Natural killer cell (primary cell): ENCODE data around the gene OLFM1. TPM values are rescaled to one million over a fixed set of nuclear protein-coding genes. Genes with fewer than 3 reads are reported as not detected.

Source experiments
- ATAC-seq, 3 donors: fragments of 150-1000 bp in 2 of 3; fragments of 200-7000 bp in 1 of 3; cut with Tn5 transposase; 1 replicate in 1 of 3; 2 replicates in 2 of 3; pipeline ENCODE4 v1.10.0; 2021; ENCODE audit warnings: mild to moderate bottlenecking in 2 of 3, moderate library complexity in 2 of 3
- DNase-seq, 2 donors: peaks; one replicate each; pipeline versions ENCODE4 v3.0.0 to v3.0.0-alpha.2; 2013 to 2021; ENCODE audit warnings: mixed read lengths in 1 of 2
- H3K27ac ChIP-seq: one replicate; pipeline ENCODE4 v1.5.1; 2013; ENCODE audit warnings: mild to moderate bottlenecking, low read length
- H3K27me3 ChIP-seq: one replicate; pipeline ENCODE4 v1.6.1; 2013; ENCODE audit warnings: low read length; ENCODE audit not compliant: control insufficient read depth, insufficient read depth
- H3K36me3 ChIP-seq: one replicate; pipeline ENCODE4 v1.6.1; 2013; ENCODE audit warnings: low read length; ENCODE audit not compliant: control insufficient read depth, insufficient read depth
- H3K4me1 ChIP-seq: one replicate; pipeline ENCODE4 v1.6.1; 2013; ENCODE audit warnings: low read length; ENCODE audit not compliant: control insufficient read depth, insufficient read depth
- H3K4me3 ChIP-seq: one replicate; pipeline ENCODE4 v1.5.1; 2013; ENCODE audit warnings: low read length
- H3K9me3 ChIP-seq: one replicate; pipeline ENCODE4 v1.6.1; 2013; ENCODE audit warnings: low read length; ENCODE audit not compliant: control insufficient read depth, insufficient read depth
- H3K27ac Mint-ChIP-seq, 2 donors: one replicate each; pipeline ENCODE4 v1.8.0; 2022; ENCODE audit warnings: mild to moderate bottlenecking in 2 of 2, mixed read lengths in 2 of 2, moderate library complexity in 1 of 2
- H3K27me3 Mint-ChIP-seq, 2 donors: one replicate each; pipeline ENCODE4 v1.8.0; 2022; ENCODE audit warnings: low read depth in 2 of 2, mixed read lengths in 2 of 2
- H3K36me3 Mint-ChIP-seq: one replicate; pipeline ENCODE4 v1.8.0; 2022; ENCODE audit warnings: mixed read lengths
- H3K4me1 Mint-ChIP-seq, 2 donors: one replicate each; pipeline ENCODE4 v1.8.0; 2022; ENCODE audit warnings: mixed read lengths in 2 of 2
- H3K4me3 Mint-ChIP-seq: one replicate; pipeline ENCODE4 v1.8.0; 2022; ENCODE audit warnings: mild to moderate bottlenecking, moderate library complexity, mixed read lengths
- H3K9me3 Mint-ChIP-seq, 2 donors: one replicate each; pipeline ENCODE4 v1.8.0; 2022; ENCODE audit warnings: mixed read lengths in 2 of 2
- CTCF ChIP-seq: fragments of 200-600 bp; IDR thresholded peaks from one replicate; pipeline ENCODE4 v1.8.0; 2022; ENCODE audit warnings: antibody characterized with exemption
- WGBS: methylation state at CpG from one replicate; pipeline ENCODE4 v1.1.7; 2013; ENCODE audit warnings: missing lambda C conversion rate; ENCODE audit not compliant: insufficient coverage; 5-methylcytosine and 5-hydroxymethylcytosine counted together
- intact Hi-C: fragments of 100-400 bp; cut with micrococcal nuclease; formaldehyde crosslinking; loops from one replicate; pipeline ENCODE4 v1.14.2; 2022
- total RNA-seq, 4 donors: library from RNA; stranded (reverse); fragments of 120-200 nt in 1 of 4; gene quantifications; one replicate each; pipeline versions ENCODE4 v1.2.3 to v1.2.4, GENCODE V29; 2013 to 2022

The OLFM1 gene
- total RNA-seq, 3 donors from 2014 or later (not counting 1 experiment from before 2014, with no cell fraction given) = 0.18 TPM; not detected in 2

DNA sequence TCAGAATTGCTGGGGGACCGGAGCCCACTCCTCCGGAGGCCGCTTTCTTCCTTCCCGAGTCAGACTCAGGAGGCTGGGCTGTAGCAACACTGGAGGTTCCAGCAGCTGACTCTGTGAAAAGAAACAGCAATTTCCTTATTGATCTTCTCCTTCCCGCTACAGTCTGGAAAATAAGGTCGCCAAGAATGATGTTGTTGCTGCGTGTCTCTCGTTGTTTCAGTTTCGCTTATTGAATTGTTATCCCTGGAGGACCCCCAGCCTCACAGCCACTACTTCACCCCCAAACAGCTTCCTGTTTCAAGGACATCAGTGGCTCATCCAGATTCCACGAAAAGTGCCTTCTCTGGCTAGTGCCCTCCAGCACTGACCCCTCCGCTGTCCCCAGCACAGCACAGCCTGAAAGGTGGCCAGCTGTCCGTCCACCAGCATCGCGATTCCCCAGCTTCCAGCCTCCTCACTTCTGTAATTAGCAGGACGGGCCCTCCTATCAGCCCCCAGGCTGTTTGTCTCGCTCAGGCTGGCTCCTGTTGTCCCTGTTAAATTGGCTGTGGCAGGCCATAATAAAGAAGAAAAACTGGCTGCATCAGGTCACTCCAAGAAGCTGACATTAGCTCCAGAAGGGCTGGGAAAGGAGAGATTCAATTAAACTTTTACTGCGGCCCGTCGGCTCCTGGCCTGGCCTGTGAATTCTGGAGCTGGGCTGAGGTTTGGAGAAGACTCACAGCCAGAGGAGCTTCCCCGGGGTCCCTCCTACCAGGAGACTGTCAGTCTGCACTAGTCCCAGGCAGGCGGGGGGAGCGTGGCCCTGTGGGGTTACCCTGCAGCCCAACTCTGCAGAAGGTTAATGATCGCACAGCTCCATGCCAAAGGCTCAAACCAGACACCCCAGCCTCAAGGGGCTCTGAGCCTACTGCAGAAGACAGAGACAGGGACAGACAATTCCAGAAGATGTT lies 40.5 kb downstream of the OLFM1 start:
- intact Hi-C loops = no loop called here
- H3K4me3 ChIP-seq = no peak overlapping the region
- H3K9me3 ChIP-seq = no peaks in the 10 kb centered on the region
- Mint-ChIP-seq H3K4me1 (no peaks in the 10 kb centered on the region), H3K27me3 (peaks cover 0 to 5% of the 10 kb centered on the region in 2 donors), H3K4me3 (no peak overlapping the region), H3K36me3 (no peaks in the 10 kb centered on the region), H3K27ac (no peak overlapping the region), H3K9me3 (no peaks in the 10 kb centered on the region)
- WGBS = 62% methylated on average over 23 of the region's 23 CpGs
- DNase-seq = no peak
- no peak for ATAC-seq
- no peaks in the 10 kb centered on the region for H3K36me3 ChIP-seq
- no peaks in the 10 kb centered on the region for H3K27me3 ChIP-seq
- H3K27ac ChIP-seq = no peak overlapping the region
- no peak for TF ChIP-seq CTCF
- no peaks in the 10 kb centered on the region for H3K4me1 ChIP-seq

GRCh38 chr9:135129137-135129695 lies 41.7 kb downstream of the OLFM1 start:
- no peaks in the 10 kb centered on the region for H3K9me3 ChIP-seq
- Mint-ChIP-seq H3K9me3 (no peaks in the 10 kb centered on the region), H3K4me1 (no peaks in the 10 kb centered on the region), H3K36me3 (no peaks in the 10 kb centered on the region), H3K27me3 (peaks cover 0 to 7% of the 10 kb centered on the region in 2 donors), H3K27ac (no peak overlapping the region), H3K4me3 (no peak overlapping the region)
- no peaks in the 10 kb centered on the region for H3K27me3 ChIP-seq
- intact Hi-C loops = no loop called here
- TF ChIP-seq CTCF = no peak
- no peak overlapping the region for H3K27ac ChIP-seq
- H3K4me3 ChIP-seq = no peak overlapping the region
- ATAC-seq = no peak
- no peaks in the 10 kb centered on the region for H3K4me1 ChIP-seq
- WGBS = 94% methylated on average over 7 of the region's 7 CpGs
- H3K36me3 ChIP-seq = no peaks in the 10 kb centered on the region
- no peak for DNase-seq

DNA sequence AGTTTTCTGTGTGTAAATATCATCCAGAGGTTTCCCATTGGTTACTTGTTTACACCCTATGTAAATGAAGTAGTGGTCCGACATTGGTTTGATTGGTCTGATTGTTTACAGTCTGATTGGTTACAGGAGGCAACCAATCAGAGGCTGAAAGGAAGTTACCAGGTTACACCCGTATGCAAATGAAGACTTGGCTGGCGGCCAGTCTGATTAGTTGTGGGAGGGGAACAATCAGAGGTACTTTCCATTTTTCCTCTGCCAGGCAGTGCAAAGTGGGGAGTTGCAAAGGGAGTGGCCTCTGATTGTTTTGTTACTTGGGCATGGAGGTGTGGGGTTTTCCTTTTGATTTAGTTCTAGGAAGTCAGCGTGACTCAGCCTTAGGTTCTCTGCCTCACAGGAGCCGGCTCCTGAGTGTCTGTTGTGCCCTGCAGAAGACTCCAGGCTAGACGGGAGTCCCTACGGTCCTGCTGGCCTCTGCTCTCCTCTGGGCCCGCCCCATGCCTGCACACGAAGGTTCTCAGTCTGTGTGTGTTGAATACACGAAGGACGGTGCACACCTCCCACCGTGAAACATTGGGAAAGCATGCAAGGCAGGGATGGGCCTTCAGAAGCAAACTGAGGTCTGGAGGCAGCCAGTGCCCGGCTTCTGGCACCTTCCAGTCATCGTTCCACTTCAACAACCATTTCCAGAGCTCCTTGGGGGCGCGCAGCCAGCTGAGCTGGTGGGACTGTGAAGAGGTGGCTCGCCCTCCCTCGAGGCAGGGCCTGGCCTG lies 42.9 kb downstream of the OLFM1 start:
- no peaks in the 10 kb centered on the region for H3K36me3 ChIP-seq
- intact Hi-C loops = no loop called here
- 75% methylated on average over 18 of the region's 18 CpGs for WGBS
- Mint-ChIP-seq H3K27ac (no peak overlapping the region), H3K9me3 (no peaks in the 10 kb centered on the region), H3K36me3 (no peaks in the 10 kb centered on the region), H3K4me1 (no peaks in the 10 kb centered on the region), H3K4me3 (no peak overlapping the region), H3K27me3 (peaks cover 0 to 7% of the 10 kb centered on the region in 2 donors)
- no peaks in the 10 kb centered on the region for H3K4me1 ChIP-seq
- TF ChIP-seq CTCF = no peak
- DNase-seq = no peak
- H3K9me3 ChIP-seq = no peaks in the 10 kb centered on the region
- no peak overlapping the region for H3K4me3 ChIP-seq
- ATAC-seq = no peak
- H3K27me3 ChIP-seq = no peaks in the 10 kb centered on the region
- no peak overlapping the region for H3K27ac ChIP-seq
